PC-3 (cell line): ENCODE data around the gene ST14. TPM values are rescaled to one million over a fixed set of nuclear protein-coding genes. Genes with fewer than 3 reads are reported as not detected.
"Not testable (repeated sequence)": the region's sequence is repeated elsewhere in the genome, so short reads cannot be mapped to it uniquely, and the experiment has no call there.

Experiments used
- ATAC-seq: fragments of 200-7000 bp; cut with Tn5 transposase; 2 replicates; pipeline ENCODE4 v1.9.1; 2020; ENCODE audit warnings: mild to moderate bottlenecking, moderate library complexity
- BruUV-seq: library from RNA; stranded (reverse); fragments of 400-500 nt; replicated peaks from 2 replicates; lab custom pipeline; 2021; lab: Mats Ljungman, UMichigan
- CTCF ChIA-PET: fragments of 300-600 bp; sonication (Branson Sonifier 250); formaldehyde crosslinking; loops from one replicate; lab custom pipeline; 2022; ENCODE audit warnings: antibody characterized with exemption; lab: Charles Lee
- POLR2A ChIA-PET: fragments of 300-600 bp; sonication (Branson Sonifier 250); formaldehyde crosslinking; loops from one replicate; lab custom pipeline; 2022; ENCODE audit warnings: antibody characterized with exemption; ENCODE audit not compliant: unreplicated experiment; lab: Charles Lee
- DNase-seq: peaks from one replicate; pipeline ENCODE4 v3.0.0-alpha.2; 2015
- H2AFZ ChIP-seq: fragments of 300-600 bp; sonication (generic); 2 replicates; pipeline ENCODE4 v1.6.0; 2016; ENCODE audit warnings: antibody characterized with exemption, low read length
- H3F3A ChIP-seq: fragments of 300-600 bp; sonication (generic); one replicate; pipeline ENCODE4 v1.6.0; 2017; ENCODE audit warnings: antibody characterized with exemption, low read length, control low read depth, mild to moderate bottlenecking; ENCODE audit not compliant: unreplicated experiment
- H3K27ac ChIP-seq: fragments of 300-600 bp; sonication (generic); 2 replicates; pipeline ENCODE4 v1.5.1; 2016; ENCODE audit warnings: mild to moderate bottlenecking, low read length
- H3K27me3 ChIP-seq: fragments of 300-600 bp; sonication (generic); 2 replicates; pipeline ENCODE4 v1.6.1; 2016; ENCODE audit warnings: low read length, mixed read lengths
- H3K36me3 ChIP-seq: fragments of 300-600 bp; sonication (generic); 2 replicates; pipeline ENCODE4 v1.6.1; 2016; ENCODE audit warnings: low read depth, mixed run types, low read length, mixed read lengths
- H3K4me1 ChIP-seq: fragments of 300-600 bp; sonication (generic); 2 replicates; pipeline ENCODE4 v1.5.1; 2016; ENCODE audit warnings: low read length; ENCODE audit not compliant: insufficient read depth
- H3K4me2 ChIP-seq: fragments of 300-600 bp; sonication (generic); 2 replicates; pipeline ENCODE4 v1.6.0; 2016; ENCODE audit warnings: low read length
- H3K4me3 ChIP-seq: fragments of 300-600 bp; sonication (generic); 2 replicates; pipeline ENCODE4 v1.5.1; 2016; ENCODE audit warnings: mild to moderate bottlenecking, low read length, mixed read lengths
- H3K79me2 ChIP-seq: fragments of 300-600 bp; sonication (generic); 2 replicates; pipeline ENCODE4 v1.6.1; 2017; ENCODE audit warnings: low read length, mixed read lengths
- H3K9ac ChIP-seq: fragments of 300-600 bp; sonication (generic); 2 replicates; pipeline ENCODE4 v1.6.0; 2016; ENCODE audit warnings: mild to moderate bottlenecking, low read length
- H3K9me2 ChIP-seq: fragments of 300-600 bp; sonication (generic); replicated peaks from 2 replicates; pipeline ENCODE4 v1.6.1; 2016; ENCODE audit warnings: mixed run types, low read length, mixed read lengths
- H3K9me3 ChIP-seq: fragments of 300-600 bp; sonication (generic); 2 replicates; pipeline ENCODE4 v1.6.1; 2016; ENCODE audit warnings: low read length, mixed read lengths
- H4K20me1 ChIP-seq: fragments of 300-600 bp; sonication (generic); 2 replicates; pipeline ENCODE4 v1.6.1; 2016; ENCODE audit warnings: low read length, mixed read lengths
- CTCF ChIP-seq: fragments of 300-600 bp; sonication (generic); conservative IDR thresholded peaks from 2 replicates; pipeline ENCODE4 v1.5.1; 2017; ENCODE audit warnings: antibody characterized with exemption, low read depth, mild to moderate bottlenecking, low read length
- EZH2 ChIP-seq: fragments of 300-600 bp; sonication (generic); IDR thresholded peaks from one replicate; pipeline ENCODE4 v1.6.1; 2017; ENCODE audit warnings: antibody characterized with exemption, mild to moderate bottlenecking, low read length; ENCODE audit not compliant: unreplicated experiment
- EZH2phosphoT487 ChIP-seq: fragments of 300-600 bp; sonication (generic); IDR thresholded peaks from 2 replicates; pipeline ENCODE4 v1.6.1; 2018; ENCODE audit warnings: mild to moderate bottlenecking, antibody characterized with exemption, low read length, borderline replicate concordance
- intact Hi-C: fragments of 100-400 bp; cut with micrococcal nuclease; formaldehyde crosslinking; loops from 2 replicates; pipeline ENCODE4 v1.9.0; 2023
- total RNA-seq: library from RNA; depleted of rRNA; stranded (reverse); fragments of >200 nt; gene quantifications from 2 replicates; pipeline ENCODE4 v1.2.3, GENCODE V29; 2014; rRNA removed

ST14 gene
- total RNA-seq, 1 experiment from 2014 or later = 231 TPM

- DNase-seq = no peak
- no peaks in the 10 kb centered on the region for H3K9me2 ChIP-seq
- ChIA-PET POLR2A (no interaction called here), CTCF (no interaction called here)
- H2AFZ ChIP-seq = no peak overlapping the region
- H3K9ac ChIP-seq = no peak overlapping the region
- TF ChIP-seq EZH2 (no peak), CTCF (no peak), EZH2phosphoT487 (no peak)
- H3K4me1 ChIP-seq = peaks cover 9% of the 10 kb centered on the region; the same call in 1 of the 2 replicates
- H3K27me3 ChIP-seq = no peaks in the 10 kb centered on the region
- H3K4me2 ChIP-seq = no peak overlapping the region
- no peak overlapping the region for H3K4me3 ChIP-seq
- H3K79me2 ChIP-seq = peaks cover 10% of the 10 kb centered on the region; the same call in 1 of the 2 replicates
- H3K27ac ChIP-seq = no peak overlapping the region
- no peaks in the 10 kb centered on the region for H3F3A ChIP-seq
- no peaks in the 10 kb centered on the region for H4K20me1 ChIP-seq
- intact Hi-C loops = no loop called here
- no peak for ATAC-seq
- no peaks in the 10 kb centered on the region for H3K36me3 ChIP-seq
- no peaks in the 10 kb centered on the region for H3K9me3 ChIP-seq
- no TSS peak for BruUV-seq
Measured at GRCh38 chr11:130249371-130249770, 89.8 kb downstream of the ST14 start.

GRCh38 chr11:130249929-130250328 lies 90.3 kb downstream of the ST14 start:
- H3K9me3 ChIP-seq, H4K20me1 ChIP-seq, intact Hi-C loops, H2AFZ ChIP-seq, H3K36me3 ChIP-seq, H3K9ac ChIP-seq, H3K4me1 ChIP-seq, BruUV-seq, H3K27me3 ChIP-seq, POLR2A ChIA-PET, H3K4me2 ChIP-seq, ATAC-seq, DNase-seq, H3K27ac ChIP-seq, H3K4me3 ChIP-seq, CTCF ChIA-PET, H3K9me2 ChIP-seq, H3F3A ChIP-seq: not testable (repeated sequence)
- peaks cover 10% of the 10 kb centered on the region; the same call in 1 of the 2 replicates for H3K79me2 ChIP-seq

GRCh38 chr11:130251763-130252162 lies 92.2 kb downstream of the ST14 start:
- BruUV-seq, H3F3A ChIP-seq, H3K27ac ChIP-seq, ATAC-seq, H3K9ac ChIP-seq, H2AFZ ChIP-seq, DNase-seq, CTCF ChIA-PET, H3K9me3 ChIP-seq, H3K4me2 ChIP-seq, H3K4me1 ChIP-seq, H3K27me3 ChIP-seq, H3K4me3 ChIP-seq, H4K20me1 ChIP-seq, intact Hi-C loops, H3K9me2 ChIP-seq, H3K36me3 ChIP-seq, POLR2A ChIA-PET: not testable (repeated sequence)
- H3K79me2 ChIP-seq = peaks cover 20% of the 10 kb centered on the region

Other genes starting within 250 kb of the ST14 start
- gene PRDM10, start 156.9 kb upstream of the ST14 start, total RNA-seq = 7.3 and 8.5 TPM in 2 replicates
- 345 and 371 TPM in 2 replicates for gene APLP2, start 89.9 kb upstream of the ST14 start, total RNA-seq
- 27.5 and 28.9 TPM in 2 replicates for gene ZBTB44, start 155.1 kb downstream of the ST14 start, total RNA-seq